Heart left ventricle (tissue), 16 donors: Measurements from ENCODE around the gene DHRS1. TPM values are rescaled to one million over a fixed set of nuclear protein-coding genes. Genes with fewer than 3 reads are reported as not detected.

Source experiments
- ATAC-seq, 4 donors: fragments of 200-7000 bp; cut with Tn5 transposase; one replicate each; pipeline ENCODE4 v1.9.1; 2020 to 2022; ENCODE audit warnings: moderate library complexity in 4 of 4, mild to moderate bottlenecking in 3 of 4, moderate number of reproducible peaks in 1 of 4
- DNase-seq, 5 donors: peaks; one replicate each; pipeline ENCODE4 v3.0.0-alpha.2; 2020
- H3K27ac ChIP-seq, 12 donors: fragments of 200-600 bp; sonication (generic) in 4 of 12; one replicate each; pipeline versions ENCODE4 v1.5.0 to v1.8.0; 2016 to 2022; ENCODE audit warnings: mild to moderate bottlenecking in 2 of 12
- H3K27me3 ChIP-seq, 9 donors: fragments of 200-600 bp; sonication (generic) in 2 of 9; one replicate each; pipeline versions ENCODE4 v1.5.1 to v1.8.0; 2016 to 2022; ENCODE audit warnings: mild to moderate bottlenecking in 3 of 9
- H3K36me3 ChIP-seq, 9 donors: fragments of 200-600 bp; sonication (generic) in 2 of 9; one replicate each; pipeline versions ENCODE4 v1.5.0 to v1.8.0; 2018 to 2022; ENCODE audit warnings: mild to moderate bottlenecking in 2 of 9
- H3K4me1 ChIP-seq, 12 donors: fragments of 200-600 bp; sonication (generic) in 4 of 12; one replicate each; pipeline versions ENCODE4 v1.5.0 to v1.8.0; 2016 to 2022; ENCODE audit warnings: mild to moderate bottlenecking in 3 of 12
- H3K4me3 ChIP-seq, 12 donors: fragments of 200-600 bp; sonication (generic) in 4 of 12; one replicate each; pipeline versions ENCODE4 v1.5.0 to v1.8.0; 2017 to 2022; ENCODE audit warnings: mild to moderate bottlenecking in 9 of 12, moderate library complexity in 4 of 12
- H3K9me3 ChIP-seq, 12 donors: fragments of 200-600 bp; sonication (generic) in 4 of 12; one replicate each; pipeline versions ENCODE4 v1.5.0 to v1.8.0; 2016 to 2022; ENCODE audit warnings: mild to moderate bottlenecking in 1 of 12
- CTCF ChIP-seq, 12 donors: fragments of 200-600 bp; sonication (generic) in 4 of 12; IDR thresholded peaks; one replicate each; pipeline versions ENCODE4 v1.5.0 to v1.8.0; 2018 to 2022; ENCODE audit warnings: antibody characterized with exemption in 12 of 12, mild to moderate bottlenecking in 5 of 12
- POLR2A ChIP-seq, 2 donors: fragments of 450-650 bp; IDR thresholded peaks; one replicate each; pipeline ENCODE4 v1.6.1; 2017; ENCODE audit warnings: antibody characterized with exemption in 2 of 2, mild to moderate bottlenecking in 2 of 2, moderate library complexity in 2 of 2
- WGBS, 4 donors: extraction: QIAGEN DNeasy Blood & Tissue Kit in 2 of 4; methylation state at CpG; one replicate each; pipeline versions ENCODE4 v1.1.5 to v1.1.7; 2013 to 2018; 5-methylcytosine and 5-hydroxymethylcytosine counted together
- intact Hi-C, 10 donors: fragments of 100-400 bp; cut with DNase I; formaldehyde crosslinking; loops; one replicate each; pipeline versions ENCODE4 v1.11.1 to v1.14.2; 2022
- long read RNA-seq, 3 donors: library from polyadenylated mRNA; unstranded; transcript quantifications; one replicate each; pipeline ENCODE4 v2.0.0, GENCODE V29; 2020 to 2021
- polyA plus RNA-seq, 2 donors: library from polyadenylated mRNA; stranded (reverse); fragments of 200-250 nt; gene quantifications; one replicate each; pipeline ENCODE4 v1.2.3, GENCODE V29; 2013
- total RNA-seq, 9 donors: library from RNA; depleted of rRNA in 2 of 9; stranded (reverse); fragments of >200 nt in 2 of 9; fragmentation: NEBNext Ultra II Directional in 3 of 9; extraction: Animal tissue kit (Norgen Biotek cat#: 25700) in 3 of 9; gene quantifications; one replicate each; pipeline versions ENCODE4 v1.1.0 to v1.2.4, GENCODE V29; 2016 to 2023
- donor health status: ischemic (EF 13 %, LVEDD 7.1; RV severe dilation, severe dysfunction).
- donor health status: healthy with polysubstance abuse.
- donor health status: DM: no; HTN: yes; CAD: no.
- donor health status: DM: no; HTN: no; CAD: no.
- donor health status: ischemic (EF 25% LVEDD 6.9; RV normal size, moderate dysfunction).
- donor health status: ischemic (EF 25% LVEDD 5.7; RV mildly dilated, moderate dysfunction).
- donor health status: healthy.
- donor health status: DM: yes; HTN: yes; CAD: no.
- donor health status: ischemic (EF 35%, LVEDD 5.7; RV mildly dilated, moderate dysfunction).
- donor health status: nonischemic (EF 11% LVEDD 7.7; RV severe dilation, severe dysfunction).
- donor health status: DM: yes; HTN: yes; CAD: no.
- donor health status: PGD.
- donor health status: ischemic (EF 29% LVEDD 5.4; RV normal size, mild dysfunction).
- donor health status: nonischemic (EF 23%, LVEDD 6.1; RV moderate dilation, normal function).

The DHRS1 gene
- 10 to 100 TPM in 6 of 9 donors, 1 to 10 TPM in 3; 6.3 to 18.1 (median 11.3) TPM for total RNA-seq
- 10 to 100 TPM in 1 of 2 donors, 1 to 10 TPM in 1; 5.5 to 10.7 TPM for polyA plus RNA-seq
- long read RNA-seq, donor 1, transcript DHRS1-201 (9 exons, 1,480 nt), result major isoform, 7 of 12 reads
- long read RNA-seq, donor 1, partial matches to known transcripts, result 0 of 12 reads
- long read RNA-seq, donor 1, other reads (novel, unspliced or antisense), result 3 of 12 reads
- long read RNA-seq, donor 2, transcript DHRS1-201 (9 exons, 1,480 nt), result major isoform, 24 of 29 reads
- long read RNA-seq, donor 2, partial matches to known transcripts, result 0 of 29 reads
- long read RNA-seq, donor 2, other reads (novel, unspliced or antisense), result 4 of 29 reads
- long read RNA-seq, donor 3, transcript DHRS1-201 (9 exons, 1,480 nt), result major isoform, 6 of 9 reads
- long read RNA-seq, donor 3, partial matches to known transcripts, result 0 of 9 reads
- long read RNA-seq, donor 3, other reads (novel, unspliced or antisense), result 0 of 9 reads

- 0 to 6% (median 0%) methylated on average over 3 to 75 of the region's 75 CpGs for WGBS, 4 donors
- TF ChIP-seq POLR2A (IDR thresholded peaks at IDR 0.05), result peak in 1 of 2 donors; percentile 55
- no peak for TF ChIP-seq CTCF (IDR thresholded peaks at IDR 0.05)
- intact Hi-C loops, result loop anchor here in 3 of 10 donors (1.0 to 5.0 kb wide), 3 partner anchors 28 to 242 kb away; partner anchors contain the start of genes TINF2 (in 2 of the 3) and RABGGTA (in 1 of the 3)
- Histone ChIP-seq H3K27me3 (no peaks in the 10 kb centered on the region), H3K9me3 (no peaks in the 10 kb centered on the region), H3K27ac (peak within 1 kb of the TSS; percentile 1 to 91 (median 80)), H3K36me3 (peaks cover 0 to 57% (median 48%) of the 10 kb centered on the region in 9 donors), H3K4me1 (peaks cover 0 to 40% (median 24%) of the 10 kb centered on the region in 12 donors), H3K4me3 (peak within 1 kb of the TSS; percentile 75 to 99 (median 95))
- peak; percentile 90 to 96 (median 92) for DNase-seq
- peak; percentile 83 to 94 (median 92) for ATAC-seq
Observed at GRCh38 chr14:24299255-24300191, at the start of gene DHRS1, which contains the start of gene NOP9. DHRS1 (minus strand) TSS chr14:24299780; CDS start chr14:24299106, 674 bp downstream. NOP9 (plus strand) TSS chr14:24299850; CDS start chr14:24299955, 105 bp downstream.

GRCh38 chr14:24348186-24348585 is 48.6 kb upstream of the DHRS1 start:
- ATAC-seq (no peak), DNase-seq (no peak)
- H3K36me3 ChIP-seq, result no peaks in the 10 kb centered on the region
- WGBS, 4 donors, result 93 to 98% (median 97%) methylated on average over 2 of the region's 2 CpGs
- H3K27ac ChIP-seq, result peak overlapping the region in 2 of 12 donors; percentile 62 to 73
- H3K27me3 ChIP-seq, result peaks cover 0 to 17% (median 0%) of the 10 kb centered on the region in 9 donors
- no peaks in the 10 kb centered on the region for H3K9me3 ChIP-seq
- no peak overlapping the region for H3K4me3 ChIP-seq
- no peak for TF ChIP-seq CTCF (IDR thresholded peaks at IDR 0.05)
- TF ChIP-seq POLR2A (IDR thresholded peaks at IDR 0.05), result no peak
- intact Hi-C loops, result no loop called here
- peaks cover 0 to 18% (median 0%) of the 10 kb centered on the region in 12 donors for H3K4me1 ChIP-seq

GRCh38 chr14:24347134-24347533 is 47.6 kb upstream of the DHRS1 start:
- WGBS, 4 donors, result 37 to 52% (median 50%) methylated on average over 1 of the region's 1 CpG
- Histone ChIP-seq H3K9me3 (no peaks in the 10 kb centered on the region), H3K36me3 (no peaks in the 10 kb centered on the region), H3K27me3 (peaks cover 0 to 12% (median 0%) of the 10 kb centered on the region in 9 donors), H3K4me1 (peaks cover 0 to 18% (median 0%) of the 10 kb centered on the region in 12 donors), H3K27ac (peak overlapping the region; percentile 11 to 76 (median 52)), H3K4me3 (no peak overlapping the region)
- ATAC-seq (peak; percentile 28 to 61 (median 49)), DNase-seq (no peak)
- intact Hi-C loops, result no loop called here
- TF ChIP-seq CTCF (IDR thresholded peaks at IDR 0.05) (no peak), POLR2A (IDR thresholded peaks at IDR 0.05) (peak in 1 of 2 donors; percentile 9)
